HG03095 (cell line): Measurements from ENCODE around the gene METRN.
"Not testable (repeated sequence)": the region's sequence is repeated elsewhere in the genome, so short reads cannot be mapped to it uniquely, and the experiment has no call there.

ENCODE experiments used
- ATAC-seq: cut with Tn5 transposase; IDR thresholded peaks from one replicate; pipeline ENCODE4 v1.9.1; 2021; ENCODE audit warnings: moderate library complexity; ENCODE audit not compliant: unreplicated experiment

The METRN gene

GRCh38 chr16:754121-754607 lies 39.2 kb downstream of the METRN start:
- ATAC-seq: not testable (repeated sequence)

- ATAC-seq: no peak
Observed at GRCh38 chr16:754656-755055, 39.7 kb downstream of the METRN start.

GRCh38 chr16:756428-756827 lies 41.5 kb downstream of the METRN start:
- ATAC-seq: no peak

- ATAC-seq: no peak
Observed at GRCh38 chr16:759110-759910, 44.4 kb downstream of the METRN start.

- ATAC-seq: no peak
Observed at GRCh38 chr16:760065-760464, 45.1 kb downstream of the METRN start.

- ATAC-seq: no peak
Observed at GRCh38 chr16:760545-761343, 45.8 kb downstream of the METRN start, which contains the start of gene MSLN. Gene MSLN (plus strand): TSS chr16:760734. CDS start chr16:762681, 1,947 bp downstream.

GRCh38 chr16:761625-762513 lies 47.0 kb downstream of the METRN start:
- ATAC-seq: no peak

GRCh38 chr16:762595-763268 lies 47.8 kb downstream of the METRN start:
- no peak for ATAC-seq

- no peak for ATAC-seq
Observed at GRCh38 chr16:763369-764183, 48.7 kb downstream of the METRN start.

GRCh38 chr16:764184-764750 lies 49.3 kb downstream of the METRN start:
- no peak for ATAC-seq

GRCh38 chr16:764848-765487 lies 50.0 kb downstream of the METRN start:
- ATAC-seq: no peak

GRCh38 chr16:765488-765865 lies 50.6 kb downstream of the METRN start:
- no peak for ATAC-seq

- ATAC-seq: no peak
Observed at GRCh38 chr16:766008-766819, 51.3 kb downstream of the METRN start.

- no peak for ATAC-seq
Observed at GRCh38 chr16:766820-767640, 52.1 kb downstream of the METRN start.

GRCh38 chr16:767743-768235 lies 52.9 kb downstream of the METRN start:
- ATAC-seq: no peak

- no peak for ATAC-seq
Observed at GRCh38 chr16:768428-768827, 53.5 kb downstream of the METRN start.
